ENCODE measurements around the gene NRXN3.

NRXN3 gene

GRCh38 chr14:79331830-79332229 is 1161.7 kb downstream of the NRXN3 start:
- no peak for TF ChIP-seq CTCF (IDR thresholded peaks at IDR 0.05; ENCODE audit: borderline replicate concordance, insufficient read depth, low read depth, low read length)
- no peak overlapping the region for H3K4me3 ChIP-seq (ENCODE audit: low read depth, low read length)

GRCh38 chr14:79332504-79333197 is 1162.5 kb downstream of the NRXN3 start:
- H3K4me3 ChIP-seq (ENCODE audit: low read depth, low read length): no peak overlapping the region
- TF ChIP-seq CTCF (IDR thresholded peaks at IDR 0.05; ENCODE audit: borderline replicate concordance, insufficient read depth, low read depth, low read length): no peak

- H3K4me3 ChIP-seq (ENCODE audit: low read depth, low read length): no peak overlapping the region
- no peak for TF ChIP-seq CTCF (IDR thresholded peaks at IDR 0.05; ENCODE audit: borderline replicate concordance, insufficient read depth, low read depth, low read length)
These were observed 1163.0 kb downstream of the NRXN3 start for GRCh38 chr14:79333198-79333546.

GRCh38 chr14:79334272-79334671 is 1164.1 kb downstream of the NRXN3 start:
- no peak overlapping the region for H3K4me3 ChIP-seq (ENCODE audit: low read depth, low read length)
- TF ChIP-seq CTCF (IDR thresholded peaks at IDR 0.05; ENCODE audit: borderline replicate concordance, insufficient read depth, low read depth, low read length): no peak

DNA sequence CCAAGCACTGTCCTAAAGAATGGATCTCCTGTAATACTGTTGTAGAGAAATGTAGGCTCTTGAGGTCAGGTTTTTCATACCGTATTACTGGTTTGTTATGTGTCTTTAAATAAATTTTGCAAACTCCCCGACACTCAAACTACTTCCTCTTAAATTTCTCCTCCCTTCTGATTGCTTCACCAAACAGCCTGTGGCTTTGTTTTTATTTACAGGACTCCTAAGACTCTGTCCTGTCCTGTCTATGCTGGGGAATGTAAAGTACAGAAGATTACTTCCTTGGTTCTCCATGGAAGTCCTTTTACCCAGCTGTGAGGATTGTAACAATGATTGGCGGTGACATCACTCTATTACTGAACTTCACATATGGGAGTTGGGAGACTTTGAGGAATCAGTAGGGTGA is 1167.6 kb downstream of the NRXN3 start:
- TF ChIP-seq CTCF (IDR thresholded peaks at IDR 0.05; ENCODE audit: borderline replicate concordance, insufficient read depth, low read depth, low read length): no peak

GRCh38 chr14:79342942-79343341 is 1172.8 kb downstream of the NRXN3 start:
- no peak overlapping the region for H3K4me3 ChIP-seq (ENCODE audit: low read depth, low read length)
- TF ChIP-seq CTCF (IDR thresholded peaks at IDR 0.05; ENCODE audit: borderline replicate concordance, insufficient read depth, low read depth, low read length): no peak

More for the DNA sequence above, 1167.6 kb downstream of the NRXN3 start:
- H3K4me3 ChIP-seq (ENCODE audit: low read depth, low read length): no peak overlapping the region

DNA sequence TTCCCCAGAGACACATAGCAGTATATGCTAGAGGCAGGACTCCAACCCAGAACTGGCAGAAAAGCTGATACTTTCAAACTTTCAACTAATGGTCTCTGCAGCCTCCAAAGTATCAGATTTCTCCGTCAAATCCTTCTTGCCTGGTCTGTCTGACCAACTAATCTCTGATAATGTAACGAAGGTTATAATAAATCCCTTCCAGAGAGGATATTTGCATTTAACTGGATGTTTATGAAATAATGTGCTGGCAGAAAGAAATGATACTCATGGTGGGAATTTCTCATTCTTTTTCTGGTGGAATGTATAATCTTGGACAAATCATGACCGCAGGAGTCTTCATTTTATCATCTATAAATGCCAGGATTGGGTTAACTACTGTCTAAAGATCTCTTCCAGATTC is 1180.8 kb downstream of the NRXN3 start:
- TF ChIP-seq CTCF (IDR thresholded peaks at IDR 0.05; ENCODE audit: borderline replicate concordance, insufficient read depth, low read depth, low read length): no peak
- no peak overlapping the region for H3K4me3 ChIP-seq (ENCODE audit: low read depth, low read length)
